Ovary (tissue), 3 donors: ENCODE results near the gene ITGA6.

Source experiments
- POLR2A ChIP-seq: fragments of 450-650 bp; IDR thresholded peaks from one replicate; pipeline ENCODE4 v1.6.1; 2017; ENCODE audit warnings: antibody characterized with exemption, mild to moderate bottlenecking, moderate library complexity
- TF ChIP-seq, protein P1 (sequence below), 3 donors: fragments of 450-650 bp in 2 of 3; fragments of 200-600 bp in 1 of 3; IDR thresholded peaks; one replicate each; pipeline versions ENCODE4 v1.5.1 to v1.8.0; 2016 to 2022; ENCODE audit warnings: antibody characterized with exemption in 3 of 3, mild to moderate bottlenecking in 1 of 3
- donor health status: DM: no; HTN: no; CAD: no.

DNA sequence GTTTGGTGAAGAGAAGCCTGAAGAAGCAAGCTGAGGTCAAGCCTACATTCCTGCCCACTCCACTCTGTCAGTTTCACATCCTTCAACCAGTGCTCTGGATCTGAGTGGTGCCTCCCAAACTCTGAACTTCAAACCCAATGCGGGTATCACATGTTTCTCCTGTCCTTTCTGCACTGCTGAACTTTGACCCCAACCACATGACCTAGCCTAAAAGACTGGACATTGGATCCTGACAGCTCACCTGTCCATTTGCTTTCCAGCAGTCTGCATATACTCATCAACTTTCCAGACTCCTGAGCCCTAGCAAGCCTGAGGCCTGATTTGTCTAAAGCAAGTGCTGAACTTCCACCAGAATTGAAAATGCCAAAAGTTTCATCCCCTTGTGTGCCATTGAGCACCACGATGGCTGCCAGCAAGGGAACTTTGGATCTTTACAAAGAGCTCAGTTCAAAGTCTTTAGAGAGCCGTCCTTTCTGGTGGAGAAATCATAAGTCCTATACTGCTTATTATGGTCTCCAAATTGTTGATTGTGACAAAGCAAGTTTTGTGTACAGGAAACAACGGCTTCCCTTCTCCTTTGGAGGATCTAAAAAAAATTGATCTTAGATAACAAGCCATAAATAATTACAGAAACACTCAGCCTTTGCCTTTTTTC, 37.6 kb upstream of the ITGA6 start:
- TF ChIP-seq POLR2A: no peak
- TF ChIP-seq, protein P1, sequence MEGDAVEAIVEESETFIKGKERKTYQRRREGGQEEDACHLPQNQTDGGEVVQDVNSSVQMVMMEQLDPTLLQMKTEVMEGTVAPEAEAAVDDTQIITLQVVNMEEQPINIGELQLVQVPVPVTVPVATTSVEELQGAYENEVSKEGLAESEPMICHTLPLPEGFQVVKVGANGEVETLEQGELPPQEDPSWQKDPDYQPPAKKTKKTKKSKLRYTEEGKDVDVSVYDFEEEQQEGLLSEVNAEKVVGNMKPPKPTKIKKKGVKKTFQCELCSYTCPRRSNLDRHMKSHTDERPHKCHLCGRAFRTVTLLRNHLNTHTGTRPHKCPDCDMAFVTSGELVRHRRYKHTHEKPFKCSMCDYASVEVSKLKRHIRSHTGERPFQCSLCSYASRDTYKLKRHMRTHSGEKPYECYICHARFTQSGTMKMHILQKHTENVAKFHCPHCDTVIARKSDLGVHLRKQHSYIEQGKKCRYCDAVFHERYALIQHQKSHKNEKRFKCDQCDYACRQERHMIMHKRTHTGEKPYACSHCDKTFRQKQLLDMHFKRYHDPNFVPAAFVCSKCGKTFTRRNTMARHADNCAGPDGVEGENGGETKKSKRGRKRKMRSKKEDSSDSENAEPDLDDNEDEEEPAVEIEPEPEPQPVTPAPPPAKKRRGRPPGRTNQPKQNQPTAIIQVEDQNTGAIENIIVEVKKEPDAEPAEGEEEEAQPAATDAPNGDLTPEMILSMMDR (IDR thresholded peaks at IDR 0.05): no peak
